Measurements from ENCODE around the gene PPY. TPM values are rescaled to one million over a fixed set of nuclear protein-coding genes. Genes with fewer than 3 reads are reported as not detected.
A peak's percentile ranks its signal among the peaks of the same experiment; 100 is the strongest.
"Not testable (repeated sequence)": the region's sequence is repeated elsewhere in the genome, so short reads cannot be mapped to it uniquely, and the experiment has no call there.

The PPY gene
- not detected for total RNA-seq
- long read RNA-seq = 0 reads

GRCh38 chr17:43942051-43942685 lies at the start of gene PPY:
TSS of gene PPY (minus strand) at chr17:43942476. CDS start at chr17:43941654, 822 bp downstream.
- ATAC-seq = no peak
- no peak for DNase-seq
- intact Hi-C loops (cut with micrococcal nuclease) = loop anchor here (10.0 kb wide), 1 partner anchor 53 kb away; no protein-coding TSS in a partner anchor

GRCh38 chr17:43988301-43988700 lies 46.0 kb upstream of the PPY start:
- DNase-seq = no peak
- ATAC-seq = no peak
- intact Hi-C loops (cut with micrococcal nuclease) = no loop called here

- intact Hi-C loops (cut with micrococcal nuclease) = no loop called here
- ATAC-seq (peak; percentile 81), DNase-seq (no peak)
Measured at GRCh38 chr17:43987131-43988021, 45.1 kb upstream of the PPY start.

- intact Hi-C loops (cut with micrococcal nuclease) = no loop called here
- ATAC-seq (peak; percentile 78), DNase-seq (peak; percentile 41)
Measured at GRCh38 chr17:43986225-43986981, 44.1 kb upstream of the PPY start.

- DNase-seq (no peak), ATAC-seq (no peak)
- intact Hi-C loops (cut with micrococcal nuclease) = no loop called here
Measured at GRCh38 chr17:43984521-43984920, 42.2 kb upstream of the PPY start.

- peak; percentile 60 for ATAC-seq
- DNase-seq = peak; percentile 40
- intact Hi-C loops (cut with micrococcal nuclease) = no loop called here
Measured at GRCh38 chr17:43983515-43984411, 41.5 kb upstream of the PPY start.

- ATAC-seq = no peak
- intact Hi-C loops (cut with micrococcal nuclease) = no loop called here
- DNase-seq = no peak
Measured at GRCh38 chr17:43983196-43983514, 40.9 kb upstream of the PPY start.

GRCh38 chr17:43982171-43982570 lies 39.9 kb upstream of the PPY start:
- intact Hi-C loops (cut with micrococcal nuclease) = no loop called here
- no peak for DNase-seq

GRCh38 chr17:43979671-43980070 lies 37.4 kb upstream of the PPY start:
- DNase-seq (no peak), ATAC-seq (no peak)
- intact Hi-C loops (cut with micrococcal nuclease) = no loop called here

More at GRCh38 chr17:43982171-43982570, 39.9 kb upstream of the PPY start:
- ATAC-seq = no peak

GRCh38 chr17:43979011-43979410 lies 36.7 kb upstream of the PPY start:
- intact Hi-C loops (cut with micrococcal nuclease) = no loop called here
- ATAC-seq (no peak), DNase-seq (no peak)

GRCh38 chr17:43978078-43978477 lies 35.8 kb upstream of the PPY start:
- DNase-seq (no peak), ATAC-seq (no peak)
- intact Hi-C loops (cut with micrococcal nuclease) = no loop called here

- DNase-seq (no peak), ATAC-seq (no peak)
- intact Hi-C loops (cut with micrococcal nuclease) = no loop called here
Measured at GRCh38 chr17:43976963-43977837, 34.9 kb upstream of the PPY start.

GRCh38 chr17:43975898-43976297 lies 33.6 kb upstream of the PPY start:
- intact Hi-C loops (cut with micrococcal nuclease) = no loop called here
- ATAC-seq (no peak), DNase-seq (no peak)

GRCh38 chr17:43974382-43975266 lies 32.3 kb upstream of the PPY start:
- ATAC-seq = no peak
- intact Hi-C loops (cut with micrococcal nuclease) = no loop called here
- no peak for DNase-seq

- DNase-seq; intact Hi-C loops (cut with micrococcal nuclease); ATAC-seq: not testable (repeated sequence)
Measured at GRCh38 chr17:43972444-43973212, 30.4 kb upstream of the PPY start.

GRCh38 chr17:43971436-43971835 lies 29.2 kb upstream of the PPY start:
- intact Hi-C loops (cut with micrococcal nuclease); DNase-seq; ATAC-seq: not testable (repeated sequence)

All from left ventricle myocardium superior (tissue), 1 donor.